GM12878 (cell line): ENCODE measurements around the gene GNAI2. TPM values are rescaled to one million over a fixed set of nuclear protein-coding genes. Genes with fewer than 3 reads are reported as not detected.
A peak's percentile ranks its signal among the peaks of the same experiment; 100 is the strongest.

ENCODE experiments used
- ATF2 ChIP-seq: IDR thresholded peaks from 2 replicates; pipeline ENCODE4 v1.6.1; 2012; ENCODE audit warnings: low read length, inconsistent platforms
- ATF7 ChIP-seq: fragments of 450-650 bp; IDR thresholded peaks from 2 replicates; pipeline ENCODE4 v1.6.1; 2016; ENCODE audit warnings: low read depth, mild to moderate bottlenecking
- BCL3 ChIP-seq: IDR thresholded peaks from 2 replicates; pipeline ENCODE4 v1.6.1; 2011; ENCODE audit warnings: borderline replicate concordance, low read depth, mild to moderate bottlenecking, moderate library complexity, low read length; ENCODE audit not compliant: insufficient read depth, poor library complexity, severe bottlenecking
- CEBPB ChIP-seq, 2 experiments: fragments of 150-350 bp in 1 of 2; IDR thresholded peaks; 2 replicates each; pipeline ENCODE4 v1.6.1; 2012 to 2014; ENCODE audit warnings: low read depth in 2 of 2, low read length in 2 of 2, borderline replicate concordance in 1 of 2, inconsistent platforms in 1 of 2
- CTCF ChIP-seq, 3 experiments: IDR thresholded peaks in 2 of 3; conservative IDR thresholded peaks in 1 of 3; 2 replicates each; pipeline ENCODE4 v1.5.1; 2011; ENCODE audit warnings: low read depth in 3 of 3, low read length in 3 of 3, mild to moderate bottlenecking in 3 of 3, control low read depth in 2 of 3, moderate library complexity in 2 of 3, inconsistent platforms in 1 of 3, mixed read lengths in 1 of 3; ENCODE audit not compliant: control insufficient read depth in 2 of 3, insufficient read depth in 1 of 3; ENCODE audit errors: extremely low read depth in 1 of 3
- E2F8 ChIP-seq: fragments of 450-650 bp; IDR thresholded peaks from 2 replicates; pipeline ENCODE4 v1.6.1; 2018; ENCODE audit warnings: mild to moderate bottlenecking, low read depth, moderate library complexity; ENCODE audit not compliant: partially characterized antibody
- EGR1 ChIP-seq, 2 experiments: IDR thresholded peaks; 1 replicate in 1 of 2; 2 replicates in 1 of 2; pipeline ENCODE4 v1.6.1; 2011 to 2012; ENCODE audit warnings: low read depth in 2 of 2, low read length in 2 of 2, borderline replicate concordance in 1 of 2, mild to moderate bottlenecking in 1 of 2, moderate library complexity in 1 of 2
- FOXM1 ChIP-seq: IDR thresholded peaks from 2 replicates; pipeline ENCODE4 v1.6.1; 2012; ENCODE audit warnings: low read depth, mild to moderate bottlenecking, inconsistent platforms, low read length, moderate library complexity
- HCFC1 ChIP-seq: fragments of 150-350 bp; IDR thresholded peaks from 2 replicates; pipeline ENCODE4 v1.6.1; 2014; ENCODE audit warnings: low read length
- IKZF1 ChIP-seq: fragments of 450-650 bp; conservative IDR thresholded peaks from 2 replicates; pipeline ENCODE4 v1.6.1; 2017; ENCODE audit warnings: antibody characterized with exemption, mild to moderate bottlenecking
- JUNB ChIP-seq: IDR thresholded peaks from 2 replicates; pipeline ENCODE4 v1.6.1; 2016; ENCODE audit warnings: antibody characterized with exemption, mild to moderate bottlenecking
- MXI1 ChIP-seq: fragments of 150-350 bp; IDR thresholded peaks from 2 replicates; pipeline ENCODE4 v1.6.1; 2011; ENCODE audit warnings: low read depth, mild to moderate bottlenecking, inconsistent platforms, low read length, improper control_type of control experiment
- NR2F1 ChIP-seq: fragments of 450-650 bp; conservative IDR thresholded peaks from 2 replicates; pipeline ENCODE4 v1.6.1; 2017; ENCODE audit warnings: mild to moderate bottlenecking
- NRF1 ChIP-seq: conservative IDR thresholded peaks from 2 replicates; pipeline ENCODE4 v1.6.1; 2011; ENCODE audit warnings: mild to moderate bottlenecking, low read depth, low read length, improper control_type of control experiment
- RAD21 ChIP-seq: IDR thresholded peaks from 2 replicates; pipeline ENCODE4 v1.6.1; 2011; ENCODE audit warnings: mild to moderate bottlenecking, low read depth, low read length, moderate library complexity; ENCODE audit not compliant: insufficient read depth
- SMARCA5 ChIP-seq: fragments of 450-650 bp; IDR thresholded peaks from 2 replicates; pipeline ENCODE4 v1.6.1; 2017; ENCODE audit warnings: mild to moderate bottlenecking
- SMC3 ChIP-seq: IDR thresholded peaks from 2 replicates; pipeline ENCODE4 v1.6.1; 2011; ENCODE audit warnings: low read length, improper control_type of control experiment, borderline replicate concordance
- SP1 ChIP-seq: IDR thresholded peaks from one replicate; pipeline ENCODE4 v1.6.1; 2011; ENCODE audit warnings: low read depth, low read length
- STAT1 ChIP-seq: fragments of 450-650 bp; conservative IDR thresholded peaks from 2 replicates; pipeline ENCODE4 v1.6.1; 2014; ENCODE audit warnings: antibody characterized with exemption, mild to moderate bottlenecking
- TBL1XR1 ChIP-seq: IDR thresholded peaks from 2 replicates; pipeline ENCODE4 v1.6.1; 2012; ENCODE audit warnings: low read depth, low read length, improper control_type of control experiment
- YY1 ChIP-seq: IDR thresholded peaks from 2 replicates; pipeline ENCODE4 v1.6.1; 2011; ENCODE audit warnings: low read depth, mild to moderate bottlenecking, low read length
- polyA plus RNA-seq, 11 experiments: library from polyadenylated mRNA; depleted of rRNA in 4 of 11; unstranded in 6 of 11; stranded (reverse) in 5 of 11; fragments of >200 nt; fragmentation: Nextera tagmentation in 4 of 11; fragmentation: Illumina TruSeq in 1 of 11; extraction: Ambion mirVana in 4 of 11; extraction: Trizol in 1 of 11; gene quantifications; 1 replicate in 1 of 11; 2 replicates in 10 of 11; pipeline versions ENCODE4 v1.2.1 to v1.2.3, GENCODE V29; 2011 to 2016; ENCODE audit warnings: inconsistent platforms in 2 of 11, missing spikeins in 2 of 11, low read depth in 1 of 11
- total RNA-seq, 4 experiments: library from RNA; depleted of rRNA in 3 of 4; stranded (reverse); fragments of >200 nt in 3 of 4; fragmentation: Illumina TruSeq in 1 of 4; extraction: Trizol in 1 of 4; gene quantifications; 2 replicates each; pipeline versions ENCODE4 v1.2.1 to v1.2.3, GENCODE V29; 2013 to 2021

GNAI2 gene
- total and polyA plus RNA-seq, 10 of the 15 experiments (the other 5 are each of a cell fraction or from before 2014, with no cell fraction given): 5.0 to 346 (median 237) TPM

GRCh38 chr3:50272911-50273688, 37.1 kb downstream of the GNAI2 start (continued):
- peak; percentile 28; the same call in 1 of the 2 replicates for TF ChIP-seq MXI1
- peak; percentile 41 for TF ChIP-seq SP1
- peak; percentile 62; the same call in 1 of the 2 replicates for TF ChIP-seq SMARCA5
- TF ChIP-seq EGR1 (IDR thresholded peaks at IDR 0.05; ENCODE audit: borderline replicate concordance in 1 of 2, low read depth in 2 of 2, low read length in 2 of 2): 0 out of 3 replicates have a peak, but pooled peaks of 1 of the 2 experiments have one; percentile 28
- TF ChIP-seq BCL3: no peak
- TF ChIP-seq ATF7: peak; percentile 97
- peak in 1 of 2 experiments; percentile 26; a peak in 1 of 4 replicates for TF ChIP-seq CEBPB (IDR thresholded peaks at IDR 0.05; ENCODE audit: borderline replicate concordance in 1 of 2, low read depth in 2 of 2, low read length in 2 of 2)
- peak; percentile 93 for TF ChIP-seq RAD21
- TF ChIP-seq NRF1: peak; percentile 30; the same call in 1 of the 2 replicates
- TF ChIP-seq IKZF1: peak; percentile 64
- TF ChIP-seq ATF2: peak; percentile 80
- peak; percentile 69; the same call in 1 of the 2 replicates for TF ChIP-seq STAT1
- no peak for TF ChIP-seq E2F8
- TF ChIP-seq TBL1XR1: no peak
- TF ChIP-seq HCFC1: no peak
- peak; percentile 98 to 99 (median 98); a peak in 5 of 6 replicates for TF ChIP-seq CTCF (IDR thresholded peaks at IDR 0.05 in 2 of 3, conservative IDR thresholded peaks at IDR 0.05 in 1 of 3; ENCODE audit: control insufficient read depth in 2 of 3, extremely low read depth in 1 of 3, insufficient read depth in 1 of 3, low read depth in 3 of 3, low read length in 3 of 3)
- peak; percentile 70 for TF ChIP-seq JUNB
- TF ChIP-seq YY1: peak; percentile 61; the same call in 1 of the 2 replicates
- TF ChIP-seq NR2F1: 0 out of 2 replicates have a peak, but pooled peaks have one; percentile 21
- no peak for TF ChIP-seq FOXM1
- TF ChIP-seq SMC3: peak; percentile 96
